Subcutaneous adipose tissue (tissue), 4 donors: Measurements from ENCODE around the gene STK36. TPM values are rescaled to one million over a fixed set of nuclear protein-coding genes. Genes with fewer than 3 reads are reported as not detected.

Experiments
- CTCF ChIP-seq: fragments of 450-650 bp; IDR thresholded peaks from one replicate; pipeline ENCODE4 v1.5.1; 2016; ENCODE audit warnings: low read depth, mild to moderate bottlenecking, control low read depth, antibody characterized with exemption, moderate library complexity
- total RNA-seq, 4 donors: library from RNA; depleted of rRNA; stranded (reverse); fragments of >200 nt; gene quantifications; one replicate each; pipeline ENCODE4 v1.1.0, GENCODE V29; 2016

The STK36 gene
- total RNA-seq, 4 donors from 2014 or later = 19.4 to 48.0 (median 26.8) TPM

GRCh38 chr2:218648088-218648786, 23.6 kb upstream of the STK36 start:
- no peak for TF ChIP-seq CTCF

GRCh38 chr2:218648787-218649100, 23.1 kb upstream of the STK36 start:
- no peak for TF ChIP-seq CTCF

GRCh38 chr2:218655751-218656150, 16.1 kb upstream of the STK36 start:
- TF ChIP-seq CTCF = no peak

GRCh38 chr2:218658671-218659257, 13.1 kb upstream of the STK36 start:
- TF ChIP-seq CTCF = no peak

GRCh38 chr2:218659258-218659987, 12.5 kb upstream of the STK36 start, which contains the start of the genes BCS1L and ZNF142:
Gene BCS1L (plus strand): TSS chr2:218659683. CDS start chr2:218660988, 1,305 bp downstream.
Gene ZNF142 (minus strand): TSS chr2:218659623. CDS start chr2:218656429, 3,194 bp downstream.
- TF ChIP-seq CTCF = no peak

GRCh38 chr2:218659988-218660358, 11.9 kb upstream of the STK36 start:
- no peak for TF ChIP-seq CTCF

- no peak for TF ChIP-seq CTCF
Measured at GRCh38 chr2:218662377-218662776, 9.5 kb upstream of the STK36 start.
